ENCODE data around the gene CCDC17. TPM values are rescaled to one million over a fixed set of nuclear protein-coding genes. Genes with fewer than 3 reads are reported as not detected.
"Not testable (repeated sequence)": the region's sequence is repeated elsewhere in the genome, so short reads cannot be mapped to it uniquely, and the experiment has no call there.

The CCDC17 gene
- total RNA-seq, 1 experiment from 2014 or later = 0.48 TPM

DNA sequence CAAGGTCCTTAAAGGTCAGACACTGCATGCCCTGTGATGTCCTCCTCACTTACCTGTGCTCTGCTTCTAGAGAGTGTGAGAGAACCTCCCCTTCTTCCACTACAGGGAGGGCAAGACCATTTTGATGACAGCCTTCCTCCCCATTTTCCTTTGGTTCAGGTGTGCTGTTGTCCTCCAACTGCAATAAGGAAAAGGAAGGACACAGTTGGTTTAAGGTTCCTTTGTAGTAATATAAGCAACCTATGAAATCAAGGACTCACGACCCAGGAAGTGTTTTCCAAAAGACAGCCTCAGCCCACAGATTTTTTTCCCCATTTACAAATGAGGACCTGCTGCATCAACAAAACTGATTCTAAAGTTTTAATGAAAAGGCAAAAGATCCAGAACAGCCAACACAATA lies 6.6 kb upstream of the CCDC17 start:
- in situ Hi-C loops (cut with HindIII; ENCODE audit: low pct_unique_long_range_greater_than_20kb, low sequenced_read_pairs) = no loop called here

DNA sequence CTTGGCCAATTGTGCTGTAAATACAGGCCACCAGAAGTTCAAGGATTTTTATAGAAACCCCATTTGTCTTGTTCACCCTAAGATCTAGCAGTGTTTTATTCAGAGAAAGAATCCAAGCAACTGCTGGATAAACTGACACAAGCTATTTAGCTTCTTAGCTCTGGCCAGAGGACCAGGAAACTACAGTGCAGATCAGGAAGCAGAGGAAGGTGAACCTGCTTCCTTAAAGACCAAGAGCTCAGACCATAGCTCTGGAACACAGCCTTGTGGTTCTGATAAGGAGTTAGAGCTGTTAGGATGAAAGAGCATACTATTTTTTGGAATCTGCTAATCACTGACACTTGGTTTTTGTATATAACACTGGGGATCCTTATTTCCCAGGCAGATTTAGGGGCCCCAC lies 5.2 kb upstream of the CCDC17 start:
- in situ Hi-C loops (cut with HindIII; ENCODE audit: low pct_unique_long_range_greater_than_20kb, low sequenced_read_pairs) = no loop called here
- DNase-seq (ENCODE audit: low read depth, low spot score) = no peak

More for the DNA sequence above, 6.6 kb upstream of the CCDC17 start:
- no peak for DNase-seq (ENCODE audit: low read depth, low spot score)

DNA sequence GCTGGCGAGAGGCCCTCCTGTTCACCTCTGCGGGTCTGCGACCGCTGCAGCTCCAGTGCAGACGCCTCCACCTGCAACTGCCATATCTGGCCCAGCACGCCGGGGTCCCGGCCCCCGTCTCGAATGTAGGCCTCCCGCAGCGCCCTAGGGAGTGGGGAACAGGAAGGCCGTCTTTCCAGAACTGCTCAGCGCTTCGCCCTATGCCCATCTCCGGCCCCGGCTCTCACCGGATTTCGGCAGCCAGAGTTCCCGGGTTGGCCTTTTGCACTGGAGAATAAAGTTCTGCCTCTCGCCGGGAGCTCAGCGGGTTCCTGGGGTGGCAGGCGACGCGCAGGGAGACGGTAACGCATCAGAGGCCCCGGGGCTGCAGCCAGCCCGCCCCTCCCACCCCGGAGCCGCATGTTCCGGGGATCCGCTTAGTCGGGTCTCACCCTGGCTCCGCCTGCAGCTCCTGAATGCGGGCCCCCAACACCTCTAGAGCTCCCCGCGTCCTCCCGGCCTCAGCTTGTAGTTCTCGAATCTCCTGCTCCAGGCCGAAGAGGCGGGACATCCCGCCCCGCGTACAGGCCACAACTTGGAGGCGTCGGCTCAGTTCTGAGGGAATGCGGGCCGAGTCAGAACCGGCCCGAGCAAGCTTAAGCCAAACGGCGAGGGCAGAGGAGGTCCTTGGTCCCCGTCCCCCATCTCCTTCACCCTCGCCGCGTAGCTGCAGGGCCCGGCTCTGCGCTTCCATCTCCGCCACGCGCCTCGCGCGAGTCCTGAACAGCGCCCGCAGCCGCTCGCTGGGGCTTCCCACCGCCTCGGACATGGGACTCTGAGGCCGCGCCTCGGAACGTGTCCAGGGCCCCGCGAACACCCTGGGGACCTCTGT lies 1.1 kb downstream of the CCDC17 start:
- DNase-seq (ENCODE audit: low read depth, low spot score) = no peak
- in situ Hi-C loops (cut with HindIII; ENCODE audit: low pct_unique_long_range_greater_than_20kb, low sequenced_read_pairs) = no loop called here

DNA sequence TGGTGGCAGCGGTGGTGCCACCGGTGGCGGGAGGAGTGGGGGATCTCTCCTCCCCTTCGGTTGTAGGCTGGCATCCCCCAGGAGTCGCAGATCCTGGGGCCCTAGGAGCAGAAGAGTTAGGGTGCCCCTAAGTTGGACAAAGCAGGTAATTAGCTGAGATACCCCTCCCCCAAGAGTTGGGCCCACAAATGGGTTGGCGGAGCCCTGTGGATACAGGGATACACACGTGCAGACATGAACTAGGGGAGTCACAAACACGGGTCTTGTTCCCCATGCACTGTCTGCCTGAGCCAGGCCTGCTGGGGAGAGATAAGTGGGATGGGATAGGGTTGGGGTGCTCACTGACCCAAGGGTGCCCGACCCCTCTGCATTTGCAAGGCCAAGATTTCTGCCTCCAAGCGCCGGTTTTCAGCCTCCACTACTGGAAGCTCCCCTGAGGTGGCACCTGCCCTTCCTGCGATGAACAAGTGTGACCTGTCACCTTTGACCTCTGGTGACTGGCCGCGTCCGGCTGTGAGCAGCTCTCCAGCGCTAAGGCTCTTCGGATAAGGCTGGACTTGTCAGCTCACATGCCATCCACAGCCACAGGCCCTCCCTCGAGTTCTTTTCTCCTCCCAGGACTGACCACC lies 1.8 kb downstream of the CCDC17 start:
- in situ Hi-C loops (cut with HindIII; ENCODE audit: low pct_unique_long_range_greater_than_20kb, low sequenced_read_pairs) = no loop called here
- no peak for DNase-seq (ENCODE audit: low read depth, low spot score)

DNA sequence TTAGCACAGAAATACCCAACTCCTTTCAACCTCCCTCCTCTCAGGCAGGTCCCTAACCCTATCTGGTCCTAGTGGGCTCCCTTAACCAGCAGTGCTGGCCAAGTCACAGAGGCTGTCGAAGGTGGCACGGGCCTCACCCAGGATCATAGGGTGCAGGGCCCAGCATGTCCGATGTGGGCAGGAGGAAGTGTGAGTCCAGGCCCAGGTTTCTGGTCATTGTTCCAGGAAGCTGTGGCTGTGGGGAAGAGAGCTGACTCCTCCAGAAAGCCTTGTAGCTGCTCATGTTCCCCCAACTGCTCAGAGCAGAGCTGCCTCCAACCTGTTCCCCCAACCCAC lies 2.4 kb downstream of the CCDC17 start:
- DNase-seq (ENCODE audit: low read depth, low spot score) = no peak
- in situ Hi-C loops (cut with HindIII; ENCODE audit: low pct_unique_long_range_greater_than_20kb, low sequenced_read_pairs) = no loop called here

DNA sequence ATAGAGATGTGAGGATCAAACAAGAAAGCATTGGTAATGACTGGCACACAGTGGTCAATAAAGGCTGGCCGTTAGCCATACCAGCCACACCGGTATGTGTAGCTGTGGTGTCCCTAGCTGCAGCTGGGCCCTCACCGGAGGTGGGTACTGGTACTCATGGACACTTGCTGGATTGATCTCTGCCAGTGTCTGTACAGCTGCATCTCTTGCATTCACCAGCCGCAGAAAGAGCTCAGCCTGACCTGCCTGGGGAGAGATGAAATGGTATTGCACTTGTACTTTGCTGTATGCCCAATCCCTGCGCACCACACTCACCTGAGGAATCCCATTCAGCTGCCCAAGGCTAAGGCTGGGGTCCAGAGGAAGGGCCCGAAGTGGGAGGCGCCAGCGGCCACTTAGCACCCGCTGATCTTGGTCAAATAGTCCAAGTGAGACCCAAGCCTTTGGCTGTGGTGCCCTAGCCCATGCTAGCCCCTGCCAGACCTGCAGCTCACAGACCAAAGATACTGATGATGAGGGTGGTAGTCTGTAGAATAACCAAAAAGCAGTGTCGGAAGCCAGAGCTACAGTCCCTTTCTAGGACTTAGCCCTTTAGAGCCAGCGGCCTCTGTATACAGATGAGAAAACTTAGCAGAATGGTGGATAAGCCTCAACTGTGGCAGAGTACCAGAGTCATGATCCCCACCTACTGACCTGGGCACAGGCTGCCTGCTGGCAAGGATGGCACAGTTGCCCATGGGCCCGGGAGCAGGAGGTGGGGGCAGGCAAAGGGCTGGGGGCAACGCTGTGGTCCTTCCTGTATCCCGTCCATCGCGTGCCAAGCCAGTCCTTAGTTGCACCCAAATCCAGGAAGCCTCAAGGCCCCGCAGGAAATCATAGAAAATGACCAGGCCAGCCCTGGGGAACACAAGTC lies 3.0 kb downstream of the CCDC17 start:
- in situ Hi-C loops (cut with HindIII; ENCODE audit: low pct_unique_long_range_greater_than_20kb, low sequenced_read_pairs) = no loop called here
- no peak for DNase-seq (ENCODE audit: low read depth, low spot score)

DNA sequence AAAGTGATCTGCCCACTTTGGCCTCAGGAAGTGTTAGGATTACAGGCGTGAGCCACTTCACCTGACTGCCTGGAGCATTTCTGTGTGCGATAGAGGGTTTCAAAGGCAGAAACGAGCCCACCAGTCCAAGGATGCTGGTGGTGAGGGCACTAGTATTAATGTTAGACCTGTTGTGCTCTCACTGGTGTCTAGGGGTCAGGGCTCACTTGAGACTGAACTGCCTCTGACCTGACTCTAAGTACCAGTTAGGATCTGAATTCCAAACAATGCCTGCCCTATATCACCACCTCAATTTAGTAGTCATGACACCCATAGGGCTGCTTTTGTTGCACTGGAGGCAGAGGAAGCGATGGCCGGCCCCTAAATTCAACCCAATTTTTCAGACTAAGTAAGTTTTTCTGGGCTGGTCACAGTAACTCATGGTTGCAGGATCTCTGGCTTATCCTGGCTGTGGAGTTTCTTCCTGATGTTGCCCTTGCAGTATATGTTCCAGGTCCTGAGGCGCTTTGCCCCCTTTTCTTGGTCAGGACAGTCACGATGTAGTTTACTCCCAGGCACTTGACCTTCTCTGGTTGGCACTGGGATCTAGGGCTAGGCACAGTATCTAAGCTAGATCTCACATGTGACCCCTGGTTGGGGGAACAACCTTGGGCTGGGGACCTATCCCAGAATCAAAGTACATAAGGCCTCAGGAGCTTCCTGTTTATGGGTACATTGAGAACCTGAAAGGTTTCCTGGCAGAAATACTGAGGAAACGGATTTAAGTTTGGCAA lies 4.5 kb downstream of the CCDC17 start:
- DNase-seq (ENCODE audit: low read depth, low spot score) = no peak
- in situ Hi-C loops (cut with HindIII; ENCODE audit: low pct_unique_long_range_greater_than_20kb, low sequenced_read_pairs) = no loop called here

DNA sequence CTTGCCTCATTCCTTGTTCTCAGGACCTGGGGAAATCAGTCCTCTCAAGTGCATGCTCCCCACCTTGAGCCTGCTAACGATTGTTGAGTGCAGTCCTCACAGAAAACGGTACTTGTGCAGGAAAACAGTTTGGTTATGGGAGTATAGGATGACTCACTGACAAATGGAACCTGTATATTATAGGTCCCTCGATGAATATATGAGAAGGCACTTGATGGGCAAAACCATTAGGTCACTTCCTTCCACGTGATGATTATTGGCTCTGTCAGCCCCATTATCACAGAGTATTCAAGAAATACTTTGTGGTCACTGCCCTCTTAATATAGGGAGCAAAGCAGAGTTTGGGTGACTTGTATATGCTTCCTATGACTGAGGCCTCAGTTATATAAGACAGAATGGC lies 6.2 kb downstream of the CCDC17 start:
- in situ Hi-C loops (cut with HindIII; ENCODE audit: low pct_unique_long_range_greater_than_20kb, low sequenced_read_pairs) = no loop called here

DNA sequence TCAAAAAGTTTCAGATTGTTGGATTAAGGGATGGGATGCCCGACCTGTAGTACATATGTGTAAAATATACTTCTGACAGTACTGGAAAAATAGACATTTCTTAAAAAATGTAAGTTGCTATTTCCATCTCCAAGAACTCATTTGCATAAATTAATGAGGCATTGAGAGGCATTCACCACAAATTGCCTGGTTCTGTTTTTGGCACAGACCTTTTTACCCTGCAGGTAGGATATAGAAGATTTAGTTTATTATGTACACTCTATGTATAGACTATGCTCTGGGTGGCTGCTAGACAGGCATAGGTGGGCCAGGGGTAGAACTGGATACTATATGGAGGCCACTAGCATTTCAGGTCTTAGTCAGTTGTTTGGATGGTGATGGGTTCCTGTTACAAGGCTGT lies 8.0 kb downstream of the CCDC17 start:
- no peak for DNase-seq (ENCODE audit: low read depth, low spot score)
- in situ Hi-C loops (cut with HindIII; ENCODE audit: low pct_unique_long_range_greater_than_20kb, low sequenced_read_pairs) = no loop called here

More for the DNA sequence above, 6.2 kb downstream of the CCDC17 start:
- no peak for DNase-seq (ENCODE audit: low read depth, low spot score)

DNA sequence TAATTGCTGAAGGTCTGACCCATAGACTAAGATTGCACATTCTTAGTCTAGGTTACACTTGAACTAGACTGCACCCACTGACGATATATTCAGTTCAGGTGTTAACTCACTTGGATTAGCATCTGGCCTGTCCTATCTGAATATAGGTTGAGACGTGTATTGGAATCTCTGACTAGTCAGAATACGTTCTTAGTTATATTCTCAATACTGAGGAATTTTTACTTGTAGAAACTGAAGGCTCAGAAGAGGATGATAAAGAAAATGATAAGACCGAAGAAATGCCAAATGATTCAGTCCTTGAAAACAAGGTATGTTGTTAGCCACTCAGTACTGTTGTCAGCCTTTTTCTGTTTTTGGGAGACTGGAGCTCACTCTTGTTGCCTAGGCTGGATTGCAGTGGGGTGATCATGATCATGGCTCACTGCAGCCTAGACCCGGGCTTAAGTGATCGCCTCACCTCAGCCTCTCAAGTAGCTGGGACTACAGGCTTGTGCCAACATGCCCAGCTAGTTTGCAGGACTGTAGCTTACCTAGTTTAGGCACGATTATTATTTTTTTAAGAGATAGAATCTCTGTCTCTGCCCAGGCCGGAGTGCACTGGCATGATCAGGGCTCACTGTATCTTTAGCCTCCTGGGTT lies 10.8 kb downstream of the CCDC17 start:
- DNase-seq (ENCODE audit: low read depth, low spot score) = no peak
- in situ Hi-C loops (cut with HindIII; ENCODE audit: low pct_unique_long_range_greater_than_20kb, low sequenced_read_pairs) = no loop called here

DNA sequence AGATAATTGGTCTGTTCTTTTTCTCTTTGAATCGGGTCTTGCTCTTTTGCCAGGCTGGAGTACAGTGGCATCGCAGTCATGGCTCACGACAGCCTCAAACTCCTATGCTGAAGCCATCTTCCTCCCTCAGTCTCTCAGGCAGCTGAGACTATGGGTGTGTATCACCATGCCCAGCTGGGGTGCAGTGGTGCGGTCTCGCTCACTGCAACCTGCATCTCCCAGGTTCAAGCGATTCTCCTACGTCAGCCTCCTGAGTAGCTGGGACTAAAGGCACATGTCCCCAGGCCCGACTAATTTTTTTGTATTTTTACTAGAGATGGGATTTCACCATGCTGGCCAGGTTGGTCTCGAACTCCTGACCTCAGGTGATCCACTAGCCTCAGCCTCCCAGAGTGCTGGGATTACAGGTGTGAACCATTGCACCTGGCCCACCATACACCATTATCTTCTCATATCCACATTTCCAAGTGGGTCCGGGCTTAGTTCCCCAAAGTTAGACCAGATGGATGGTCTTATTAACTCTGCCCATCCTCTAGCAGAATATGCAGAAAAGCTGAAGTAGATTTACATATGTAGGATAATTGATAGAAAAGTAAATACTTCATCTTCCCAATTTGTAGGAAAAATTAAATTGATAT lies 13.1 kb downstream of the CCDC17 start:
- DNase-seq (ENCODE audit: low read depth, low spot score) = no peak
- in situ Hi-C loops (cut with HindIII; ENCODE audit: low pct_unique_long_range_greater_than_20kb, low sequenced_read_pairs) = no loop called here

DNA sequence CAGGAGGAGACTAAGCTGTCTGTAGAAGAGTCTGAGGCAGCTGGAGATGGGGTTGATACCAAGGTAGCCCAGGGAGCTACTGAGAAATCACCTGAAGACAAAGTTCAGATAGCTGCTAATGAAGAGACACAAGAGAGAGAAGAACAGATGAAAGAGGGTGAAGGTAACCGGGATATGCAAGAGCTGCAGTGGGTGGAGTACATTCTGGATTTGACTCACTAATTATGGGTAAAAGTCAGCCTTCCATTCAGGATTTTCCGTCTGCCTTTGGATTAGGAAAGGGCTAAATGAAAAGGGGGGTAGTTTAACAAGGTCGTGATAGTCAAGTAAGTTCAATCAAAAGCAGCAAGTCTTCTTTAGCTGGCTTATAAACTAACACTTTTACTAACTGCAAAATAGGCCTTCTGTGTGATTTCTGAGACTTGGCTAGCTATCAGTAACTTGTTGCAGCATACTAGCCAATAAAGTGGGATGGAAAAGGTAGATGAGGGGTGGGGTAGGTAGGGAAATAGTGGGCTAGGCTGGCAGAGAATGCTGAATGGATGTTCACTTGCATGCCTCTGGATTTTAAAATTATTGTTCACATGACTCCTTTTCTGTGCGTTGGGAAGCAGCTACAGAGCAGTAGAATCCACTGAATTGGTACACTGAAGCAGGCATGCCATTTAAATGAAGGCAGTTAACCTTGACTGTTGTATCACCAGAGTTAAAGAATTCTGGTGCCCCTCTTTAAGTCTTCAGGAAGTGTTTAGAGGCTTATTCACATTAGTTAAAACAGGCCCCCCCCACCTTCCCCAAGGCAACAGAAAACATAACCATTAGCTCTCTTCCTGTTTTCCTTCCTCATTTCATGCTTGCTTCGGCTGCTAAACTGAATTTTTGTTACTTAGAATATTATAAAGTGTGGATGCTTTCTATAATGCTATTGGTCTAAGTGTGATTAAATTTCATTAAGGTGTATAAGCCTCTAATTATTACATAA lies 15.4 kb downstream of the CCDC17 start:
- in situ Hi-C loops (cut with HindIII; ENCODE audit: low pct_unique_long_range_greater_than_20kb, low sequenced_read_pairs) = no loop called here
- no peak for DNase-seq (ENCODE audit: low read depth, low spot score)

DNA sequence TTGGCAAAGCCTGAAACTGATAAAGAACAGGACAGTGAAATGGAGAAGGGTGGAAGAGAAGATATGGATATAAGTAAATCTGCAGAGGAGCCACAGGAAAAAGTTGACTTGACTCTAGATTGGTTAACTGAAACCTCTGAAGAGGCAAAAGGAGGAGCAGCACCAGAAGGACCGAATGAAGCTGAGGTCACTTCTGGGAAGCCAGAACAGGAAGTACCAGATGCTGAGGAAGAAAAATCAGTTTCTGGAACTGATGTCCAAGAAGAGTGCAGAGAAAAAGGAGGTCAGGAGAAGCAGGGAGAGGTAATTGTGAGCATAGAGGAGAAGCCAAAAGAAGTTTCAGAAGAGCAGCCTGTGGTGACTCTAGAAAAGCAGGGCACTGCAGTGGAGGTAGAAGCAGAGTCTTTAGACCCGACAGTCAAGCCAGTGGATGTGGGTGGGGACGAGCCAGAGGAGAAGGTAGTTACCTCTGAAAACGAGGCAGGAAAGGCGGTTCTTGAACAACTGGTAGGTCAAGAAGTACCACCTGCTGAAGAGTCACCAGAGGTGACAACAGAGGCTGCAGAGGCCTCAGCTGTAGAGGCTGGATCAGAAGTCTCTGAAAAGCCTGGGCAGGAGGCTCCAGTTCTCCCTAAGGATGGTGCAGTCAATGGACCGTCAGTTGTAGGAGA lies 16.3 kb downstream of the CCDC17 start:
- in situ Hi-C loops (cut with HindIII; ENCODE audit: low pct_unique_long_range_greater_than_20kb, low sequenced_read_pairs) = no loop called here
- DNase-seq (ENCODE audit: low read depth, low spot score) = no peak

DNA sequence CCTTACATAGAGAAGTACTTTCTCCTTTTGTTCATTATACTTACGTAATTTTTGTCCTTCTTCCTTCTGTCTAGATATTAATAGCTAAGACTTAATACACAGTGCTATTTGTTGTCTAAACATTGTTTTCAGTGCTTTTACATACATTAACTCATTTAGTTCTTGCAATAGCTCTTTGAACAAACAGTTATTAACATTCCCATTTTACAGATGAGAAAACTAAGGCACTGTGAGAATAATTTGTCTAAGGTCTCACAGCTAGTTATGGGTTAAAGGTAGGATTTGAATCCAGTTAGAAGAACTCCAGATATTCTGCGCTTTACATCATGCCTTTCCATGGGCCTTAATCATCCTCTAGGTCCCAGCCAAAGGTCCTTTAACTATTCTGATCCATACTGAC lies 19.6 kb downstream of the CCDC17 start:
- DNase-seq (ENCODE audit: low read depth, low spot score) = no peak
- in situ Hi-C loops (cut with HindIII; ENCODE audit: low pct_unique_long_range_greater_than_20kb, low sequenced_read_pairs) = no loop called here

DNA sequence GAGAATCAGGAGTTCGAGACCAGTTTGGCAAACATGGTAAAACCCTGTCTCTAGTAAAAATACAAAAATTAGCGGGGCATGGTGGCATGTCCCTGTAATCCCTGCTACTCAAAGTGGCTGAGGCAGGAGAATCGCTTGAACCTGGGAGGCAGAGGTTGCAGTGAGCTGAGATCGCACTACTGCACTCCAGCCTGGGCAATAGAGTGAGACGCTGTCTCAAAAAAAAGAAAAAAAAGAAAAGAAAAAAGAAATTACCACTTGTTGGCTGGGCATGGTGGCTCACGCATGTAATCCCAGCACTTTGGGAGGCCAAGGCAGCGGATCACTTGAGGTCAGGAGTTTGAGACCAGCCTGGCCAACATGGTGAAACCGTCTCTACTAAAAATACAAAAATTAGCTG lies 27.1 kb downstream of the CCDC17 start:
- DNase-seq (ENCODE audit: low read depth, low spot score); in situ Hi-C loops (cut with HindIII; ENCODE audit: low pct_unique_long_range_greater_than_20kb, low sequenced_read_pairs): not testable (repeated sequence)
